PC-3 (cell line): ENCODE measurements around the gene DAPP1.

ENCODE experiments used
- CTCF ChIP-seq: fragments of 300-600 bp; sonication (generic); conservative IDR thresholded peaks from 2 replicates; pipeline ENCODE4 v1.5.1; 2017; ENCODE audit warnings: antibody characterized with exemption, low read depth, mild to moderate bottlenecking, low read length
- EZH2 ChIP-seq: fragments of 300-600 bp; sonication (generic); IDR thresholded peaks from one replicate; pipeline ENCODE4 v1.6.1; 2017; ENCODE audit warnings: antibody characterized with exemption, mild to moderate bottlenecking, low read length; ENCODE audit not compliant: unreplicated experiment
- EZH2phosphoT487 ChIP-seq: fragments of 300-600 bp; sonication (generic); IDR thresholded peaks from 2 replicates; pipeline ENCODE4 v1.6.1; 2018; ENCODE audit warnings: mild to moderate bottlenecking, antibody characterized with exemption, low read length, borderline replicate concordance

- TF ChIP-seq CTCF (no peak), EZH2phosphoT487 (no peak), EZH2 (no peak)
Measured at GRCh38 chr4:99894998-99895397, 78.4 kb downstream of the DAPP1 start.
